ENCODE data around the gene TENT5C. TPM values are rescaled to one million over a fixed set of nuclear protein-coding genes. Genes with fewer than 3 reads are reported as not detected.

The TENT5C gene
- total and polyA plus RNA-seq, 9 of the 15 experiments (the other 6 are each of a cell fraction or from before 2014, with no cell fraction given), result 1.8 to 7.7 (median 4.0) TPM

- TF ChIP-seq TEAD4 (IDR thresholded peaks at IDR 0.05; ENCODE audit: low read length) (peak; percentile 89), TEAD4 (CRISPR knock-in tag; IDR thresholded peaks at IDR 0.05; ENCODE audit: borderline replicate concordance) (no peak), TAF7 (tag; IDR thresholded peaks at IDR 0.05) (no peak), EP400 (IDR thresholded peaks at IDR 0.05) (no peak; the same call in 1 of the 2 replicates), MTF1 (CRISPR knock-in tag; IDR thresholded peaks at IDR 0.05; ENCODE audit: borderline replicate concordance) (no peak), HDAC3 (IDR thresholded peaks at IDR 0.05; ENCODE audit: borderline replicate concordance, partially characterized antibody) (peak; percentile 62), FOXA3 (CRISPR knock-in tag; conservative IDR thresholded peaks at IDR 0.05 in 1 of 2, IDR thresholded peaks at IDR 0.05 in 1 of 2) (no peak), ATF1 (CRISPR knock-in tag; IDR thresholded peaks at IDR 0.05) (no peak), ATF1 (tag; IDR thresholded peaks at IDR 0.05) (peak; percentile 79), CTBP1 (IDR thresholded peaks at IDR 0.05; ENCODE audit: borderline replicate concordance) (peak; percentile 82), NR4A1 (CRISPR knock-in tag; IDR thresholded peaks at IDR 0.05) (no peak), NR4A1 (tag; IDR thresholded peaks at IDR 0.05) (peak; percentile 59), HMG20B (CRISPR knock-in tag; IDR thresholded peaks at IDR 0.05) (no peak), KLF1 (tag; IDR thresholded peaks at IDR 0.05) (peak; percentile 27; the same call in 1 of the 2 replicates), TRIM24 (IDR thresholded peaks at IDR 0.05) (peak; percentile 43 to 76; a peak in 3 of 4 replicates), MECOM (CRISPR knock-in tag; IDR thresholded peaks at IDR 0.05) (0 out of 2 replicates have a peak, but pooled peaks have one; percentile 13), ARID1B (IDR thresholded peaks at IDR 0.05) (peak; percentile 98), E2F4 (CRISPR knock-in tag; IDR thresholded peaks at IDR 0.05; ENCODE audit: low read depth) (no peak), TFAP4 (CRISPR knock-in tag; IDR thresholded peaks at IDR 0.05; ENCODE audit: borderline replicate concordance) (peak; percentile 53; the same call in 1 of the 2 replicates), STAT5B (CRISPR knock-in tag; IDR thresholded peaks at IDR 0.05) (no peak), MTA1 (IDR thresholded peaks at IDR 0.05; ENCODE audit: borderline replicate concordance) (peak; percentile 73), ZNF316 (IDR thresholded peaks at IDR 0.05) (no peak), MAFK (IDR thresholded peaks at IDR 0.05; ENCODE audit: low read length) (peak; percentile 23; the same call in 1 of the 2 replicates), RAD21 (CRISPR knock-in tag; conservative IDR thresholded peaks at IDR 0.05 in 1 of 2, IDR thresholded peaks at IDR 0.05 in 1 of 2) (peak in 1 of 2 experiments; percentile 44; a peak in 2 of 4 replicates), TRIM28 (IDR thresholded peaks at IDR 0.05) (peak; percentile 78; the same call in 1 of the 2 replicates), ZNF217 (CRISPR knock-in tag; IDR thresholded peaks at IDR 0.05) (no peak), ZNF143 (CRISPR knock-in tag; IDR thresholded peaks at IDR 0.05) (no peak), FOXO4 (CRISPR knock-in tag; IDR thresholded peaks at IDR 0.05) (no peak)
Observed at GRCh38 chr1:117644696-117645311, 39.0 kb downstream of the TENT5C start (continued).

All from K562 (cell line).